ENCODE measurements around the gene NUDT2. TPM values are rescaled to one million over a fixed set of nuclear protein-coding genes. Genes with fewer than 3 reads are reported as not detected.
"Not testable (repeated sequence)": the region's sequence is repeated elsewhere in the genome, so short reads cannot be mapped to it uniquely, and the experiment has no call there.

Gene NUDT2
- total RNA-seq, 5 donors from 2014 or later (not counting 1 experiment from before 2014, with no cell fraction given), result 9.9 to 22.7 (median 17.4) TPM

DNA sequence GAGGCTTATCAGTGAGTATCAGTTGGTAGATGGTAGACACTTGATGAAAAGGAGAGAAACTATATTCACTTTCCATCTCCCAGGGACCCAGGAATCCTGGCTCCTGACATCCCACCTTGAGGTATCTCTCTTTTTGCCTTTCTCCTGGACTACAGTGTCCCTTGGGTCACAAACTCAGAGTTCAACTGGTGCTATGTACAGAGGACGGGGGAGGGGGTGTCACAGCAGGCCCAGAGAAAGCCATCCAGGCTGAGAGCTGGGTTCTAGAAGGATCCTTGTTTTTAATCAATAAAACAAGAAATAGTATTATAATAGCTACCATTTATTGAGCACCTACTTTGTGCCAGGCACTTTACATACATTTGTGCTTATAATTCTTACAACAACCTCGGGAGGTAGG is 37.0 kb downstream of the NUDT2 start:
- Histone ChIP-seq H3K4me3 (ENCODE audit: control insufficient read depth in 1 of 2, extremely low read depth in 1 of 2, low read length in 1 of 2) (no peak overlapping the region), H3K36me3 (ENCODE audit: control insufficient read depth in 2 of 2, extremely low read depth in 1 of 2, insufficient read depth in 1 of 2, low read length in 1 of 2) (no peaks in the 10 kb centered on the region), H3K9me3 (no peaks in the 10 kb centered on the region), H3K27ac (ENCODE audit: low read length) (no peak overlapping the region), H3K27me3 (replicated peaks in 1 of 2; ENCODE audit: control insufficient read depth in 2 of 2, extremely low read depth in 1 of 2, insufficient read depth in 2 of 2, low read length in 1 of 2) (no peaks in the 10 kb centered on the region), H3K4me1 (ENCODE audit: control insufficient read depth in 1 of 2, extremely low read depth in 1 of 2, insufficient read depth in 2 of 2, low read length in 2 of 2) (peaks cover 11 to 16% of the 10 kb centered on the region in 2 experiments)
- peaks cover 0 to 3% (median 0%) of the 10 kb centered on the region in 3 donors for H3K9me3 Mint-ChIP-seq
- WGBS (ENCODE audit: insufficient coverage), result no CpG with 5 or more reads among the region's 2 CpGs
- no peak for ATAC-seq (replicated peaks in 1 of 4)
- ChIA-PET POLR2A (no interaction called here), CTCF (interaction anchor here (0.6 kb wide), 2 partner anchors 39 to 419 kb away, joined by 3 read pairs; no protein-coding TSS in a partner anchor)
- H3K4me3 Mint-ChIP-seq, result no peak overlapping the region
- DNase-seq, result no peak
- H3K27me3 Mint-ChIP-seq, result no peaks in the 10 kb centered on the region
- H3K4me1 Mint-ChIP-seq, result peaks cover 13 to 18% (median 14%) of the 10 kb centered on the region in 3 donors
- H3K36me3 Mint-ChIP-seq, result peaks cover 21% of the 10 kb centered on the region
- H3K27ac Mint-ChIP-seq, result no peak overlapping the region

DNA sequence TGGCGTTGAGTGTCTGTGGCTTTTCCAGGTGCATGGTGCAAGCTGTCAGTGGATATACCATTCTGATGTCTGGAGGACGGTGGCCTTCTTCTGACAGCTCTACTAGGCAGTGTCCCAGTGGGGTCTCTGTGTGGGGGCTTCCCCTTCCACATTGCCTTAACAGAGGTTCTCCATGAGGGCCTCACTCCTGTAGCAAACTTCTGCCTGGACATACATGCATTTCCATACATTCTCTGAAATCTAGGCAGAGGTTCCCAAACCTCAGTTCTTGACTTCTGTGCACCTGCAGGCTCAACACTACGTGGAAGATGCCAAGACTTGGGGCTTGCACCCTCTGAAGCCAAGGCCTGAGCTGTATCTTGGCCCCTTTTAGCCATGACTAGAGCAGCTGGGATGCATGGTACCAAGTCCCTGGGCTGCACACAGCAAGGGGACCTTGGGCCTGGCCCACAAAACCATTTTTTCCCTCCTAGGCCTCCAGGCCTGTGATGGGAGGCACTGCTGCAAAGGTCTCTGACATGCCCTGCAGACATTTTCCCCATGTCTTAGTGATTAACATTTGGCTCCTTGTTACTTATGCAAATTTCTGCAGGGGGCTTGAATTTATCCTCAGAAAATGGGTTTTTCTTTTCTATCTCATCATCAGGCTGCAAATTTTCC is 38.5 kb downstream of the NUDT2 start:
- peaks cover 13 to 18% (median 14%) of the 10 kb centered on the region in 3 donors for H3K4me1 Mint-ChIP-seq
- POLR2A ChIA-PET; H3K27me3 ChIP-seq (replicated peaks in 1 of 2; ENCODE audit: control insufficient read depth in 2 of 2, extremely low read depth in 1 of 2, insufficient read depth in 2 of 2, low read length in 1 of 2); DNase-seq; H3K9me3 Mint-ChIP-seq; ATAC-seq (replicated peaks in 1 of 4); H3K9me3 ChIP-seq; H3K27me3 Mint-ChIP-seq; H3K36me3 ChIP-seq (ENCODE audit: control insufficient read depth in 2 of 2, extremely low read depth in 1 of 2, insufficient read depth in 1 of 2, low read length in 1 of 2); H3K4me3 Mint-ChIP-seq; H3K27ac Mint-ChIP-seq; H3K27ac ChIP-seq (ENCODE audit: low read length); CTCF ChIA-PET; H3K4me3 ChIP-seq (ENCODE audit: control insufficient read depth in 1 of 2, extremely low read depth in 1 of 2, low read length in 1 of 2): not testable (repeated sequence)
- H3K4me1 ChIP-seq (ENCODE audit: control insufficient read depth in 1 of 2, extremely low read depth in 1 of 2, insufficient read depth in 2 of 2, low read length in 2 of 2), result peaks cover 11 to 16% of the 10 kb centered on the region in 2 experiments
- H3K36me3 Mint-ChIP-seq, result peaks cover 21% of the 10 kb centered on the region
- WGBS (ENCODE audit: insufficient coverage), result 84% methylated on average over 2 of the region's 3 CpGs

DNA sequence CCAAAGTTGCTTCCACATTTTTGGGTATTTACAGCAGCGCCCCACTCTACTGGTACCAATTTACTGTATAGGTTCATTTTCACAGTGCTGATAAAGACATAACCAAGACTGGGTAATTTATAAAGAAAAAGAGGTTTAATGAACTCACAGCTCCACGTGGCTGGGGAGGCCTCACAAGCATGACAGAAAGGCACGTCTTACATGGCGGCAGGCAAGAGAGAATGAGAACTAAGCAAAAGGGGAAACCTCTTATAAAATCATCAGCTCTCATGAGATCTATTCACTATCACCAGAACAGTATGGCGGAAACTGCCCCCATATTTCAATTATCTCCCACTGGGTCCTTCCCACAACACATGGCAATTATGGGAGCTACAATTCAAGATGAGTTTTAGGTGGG is 39.4 kb downstream of the NUDT2 start:
- H3K27ac Mint-ChIP-seq, result not testable (repeated sequence)

DNA sequence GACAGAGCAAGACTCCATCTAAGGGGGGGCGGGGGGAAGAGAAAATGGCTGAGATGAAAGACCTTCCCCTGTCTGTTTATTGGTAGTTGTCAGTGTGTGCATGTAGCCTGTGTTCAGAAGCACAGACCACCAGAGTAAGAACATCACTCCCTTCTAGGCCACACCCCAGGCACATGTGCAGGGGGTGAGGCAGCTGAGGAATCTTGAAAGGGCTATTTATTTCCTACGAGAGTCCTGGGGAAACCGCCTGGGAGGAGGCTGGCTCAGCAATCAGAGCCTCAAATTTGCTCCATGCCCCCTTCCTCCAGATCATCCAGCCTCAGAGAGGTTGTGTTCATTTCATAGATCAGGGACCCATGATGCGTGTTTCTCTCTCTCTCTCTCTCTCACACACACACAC is 40.3 kb downstream of the NUDT2 start:
- H3K27ac Mint-ChIP-seq, result no peak overlapping the region
- ChIA-PET CTCF (interaction anchor here in 1 of 2 donors (0.5 kb wide), 1 partner anchor 12 kb away, joined by 3 read pairs; no protein-coding TSS in a partner anchor), POLR2A (interaction anchor here in 1 of 2 donors (0.6 kb wide), 1 partner anchor 19 kb away, joined by 3 read pairs; no protein-coding TSS in a partner anchor)
- ATAC-seq (replicated peaks in 1 of 4) (no peak), DNase-seq (no peak)
- peaks cover 0 to 2% of the 10 kb centered on the region in 2 donors for H3K36me3 ChIP-seq (ENCODE audit: control insufficient read depth in 2 of 2, extremely low read depth in 1 of 2, insufficient read depth in 1 of 2, low read length in 1 of 2)
- no peak overlapping the region for H3K4me3 ChIP-seq (ENCODE audit: control insufficient read depth in 1 of 2, extremely low read depth in 1 of 2, low read length in 1 of 2)
- H3K4me3 Mint-ChIP-seq, result no peak overlapping the region
- no peaks in the 10 kb centered on the region for H3K9me3 ChIP-seq
- H3K27ac ChIP-seq (ENCODE audit: low read length), result no peak overlapping the region
- H3K27me3 ChIP-seq (replicated peaks in 1 of 2; ENCODE audit: control insufficient read depth in 2 of 2, extremely low read depth in 1 of 2, insufficient read depth in 2 of 2, low read length in 1 of 2), result no peaks in the 10 kb centered on the region
- H3K27me3 Mint-ChIP-seq, result no peaks in the 10 kb centered on the region
- H3K4me1 ChIP-seq (ENCODE audit: control insufficient read depth in 1 of 2, extremely low read depth in 1 of 2, insufficient read depth in 2 of 2, low read length in 2 of 2), result peaks cover 2% of the 10 kb centered on the region in 2 experiments
- H3K4me1 Mint-ChIP-seq, result peaks cover 1 to 2% (median 1%) of the 10 kb centered on the region in 3 donors
- H3K9me3 Mint-ChIP-seq, result peaks cover 0 to 3% (median 0%) of the 10 kb centered on the region in 3 donors
- 100% methylated on average over 2 of the region's 4 CpGs for WGBS (ENCODE audit: insufficient coverage)
- peaks cover 21% of the 10 kb centered on the region for H3K36me3 Mint-ChIP-seq

More for the DNA sequence above, 39.4 kb downstream of the NUDT2 start:
- H3K4me3 ChIP-seq (ENCODE audit: control insufficient read depth in 1 of 2, extremely low read depth in 1 of 2, low read length in 1 of 2); ATAC-seq (replicated peaks in 1 of 4); H3K27me3 Mint-ChIP-seq; H3K27ac ChIP-seq (ENCODE audit: low read length); POLR2A ChIA-PET; H3K9me3 Mint-ChIP-seq; DNase-seq; H3K9me3 ChIP-seq; H3K36me3 ChIP-seq (ENCODE audit: control insufficient read depth in 2 of 2, extremely low read depth in 1 of 2, insufficient read depth in 1 of 2, low read length in 1 of 2); H3K4me3 Mint-ChIP-seq; H3K4me1 Mint-ChIP-seq; H3K27me3 ChIP-seq (replicated peaks in 1 of 2; ENCODE audit: control insufficient read depth in 2 of 2, extremely low read depth in 1 of 2, insufficient read depth in 2 of 2, low read length in 1 of 2): not testable (repeated sequence)
- no CpG with 5 or more reads among the region's 5 CpGs for WGBS (ENCODE audit: insufficient coverage)
- H3K4me1 ChIP-seq (ENCODE audit: control insufficient read depth in 1 of 2, extremely low read depth in 1 of 2, insufficient read depth in 2 of 2, low read length in 2 of 2), result peaks cover 8 to 11% of the 10 kb centered on the region in 2 experiments
- CTCF ChIA-PET, result interaction anchor here in 1 of 2 donors (0.6 kb wide), 1 partner anchor 17 kb away, joined by 3 read pairs; no protein-coding TSS in a partner anchor
- peaks cover 21% of the 10 kb centered on the region for H3K36me3 Mint-ChIP-seq

DNA sequence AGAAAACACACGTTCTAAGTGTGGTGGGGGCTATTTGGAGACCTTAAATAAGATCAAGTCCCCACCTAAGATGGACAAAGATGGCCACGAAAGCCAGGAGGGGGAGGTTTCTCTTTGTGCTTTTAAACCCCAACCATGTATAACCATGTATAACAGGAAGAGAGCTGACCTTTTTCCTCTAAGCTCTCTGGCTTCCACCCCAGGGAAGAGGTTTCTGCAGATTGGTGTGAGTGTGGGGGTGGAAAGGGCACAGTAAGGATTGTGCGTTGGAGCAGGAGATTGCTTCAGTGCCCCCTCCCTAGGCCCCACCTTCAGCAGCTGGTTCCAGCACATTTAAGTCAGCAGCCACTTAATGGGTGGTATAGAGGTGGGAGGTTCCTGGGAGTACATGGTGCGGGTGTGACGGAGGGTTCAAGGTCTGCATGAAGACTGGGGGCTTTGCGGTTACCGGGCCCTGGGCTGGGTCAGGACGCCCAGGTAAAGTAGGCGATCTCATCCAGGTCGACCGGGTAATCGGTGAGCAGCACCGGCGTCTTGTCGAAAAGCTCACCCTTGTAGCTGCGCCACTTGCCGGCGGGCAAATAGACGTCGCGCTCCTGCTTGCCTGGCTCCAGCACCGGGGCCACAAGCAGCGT is 41.1 kb downstream of the NUDT2 start:
- Mint-ChIP-seq H3K4me3 (peak overlapping the region; percentile 45 to 62 (median 56)), H3K27ac (no peak overlapping the region), H3K36me3 (peaks cover 21% of the 10 kb centered on the region), H3K4me1 (peaks cover 2% of the 10 kb centered on the region in 3 donors), H3K27me3 (no peaks in the 10 kb centered on the region), H3K9me3 (peaks cover 0 to 3% (median 0%) of the 10 kb centered on the region in 3 donors)
- Histone ChIP-seq H3K27ac (ENCODE audit: low read length) (no peak overlapping the region), H3K27me3 (replicated peaks in 1 of 2; ENCODE audit: control insufficient read depth in 2 of 2, extremely low read depth in 1 of 2, insufficient read depth in 2 of 2, low read length in 1 of 2) (no peaks in the 10 kb centered on the region), H3K4me3 (ENCODE audit: control insufficient read depth in 1 of 2, extremely low read depth in 1 of 2, low read length in 1 of 2) (peak overlapping the region in 1 of 2 donors; percentile 25), H3K36me3 (ENCODE audit: control insufficient read depth in 2 of 2, extremely low read depth in 1 of 2, insufficient read depth in 1 of 2, low read length in 1 of 2) (peaks cover 0 to 2% of the 10 kb centered on the region in 2 donors), H3K9me3 (no peaks in the 10 kb centered on the region), H3K4me1 (ENCODE audit: control insufficient read depth in 1 of 2, extremely low read depth in 1 of 2, insufficient read depth in 2 of 2, low read length in 2 of 2) (no peaks in the 10 kb centered on the region)
- ATAC-seq (replicated peaks in 1 of 4), result peak in 1 of 4 experiments; percentile 14
- ChIA-PET POLR2A (no interaction called here), CTCF (interaction anchor here in 1 of 2 donors (0.6 to 0.7 kb wide), 2 partner anchors 9 to 233 kb away, joined by 3 read pairs; no protein-coding TSS in a partner anchor)
- no peak for DNase-seq
- 94% methylated on average over 20 of the region's 23 CpGs for WGBS (ENCODE audit: insufficient coverage)
